ENCODE results near the gene MEI1. TPM values are rescaled to one million over a fixed set of nuclear protein-coding genes. Genes with fewer than 3 reads are reported as not detected.

Gene MEI1
- total and polyA plus RNA-seq, 9 of the 15 experiments (the other 6 are each of a cell fraction or from before 2014, with no cell fraction given): 0.08 to 0.68 (median 0.18) TPM; not detected in 2

GRCh38 chr22:41810022-41810421, 110.7 kb downstream of the MEI1 start (continued):
- TF ChIP-seq ZFPM2 (CRISPR knock-in tag; IDR thresholded peaks at IDR 0.05) (no peak), ZNF274 (IDR thresholded peaks at IDR 0.05; ENCODE audit: borderline replicate concordance, low read depth, low read length) (no peak)

GRCh38 chr22:41812805-41813545, 113.7 kb downstream of the MEI1 start:
- Histone ChIP-seq H3K4me2 (ENCODE audit: insufficient read depth, low read length) (no peak overlapping the region), H3K27me3 (ENCODE audit: control insufficient read depth in 2 of 2, insufficient read depth in 2 of 2, low read length in 2 of 2) (no peaks in the 10 kb centered on the region), H2AFZ (ENCODE audit: low read depth, low read length) (no peak overlapping the region), H3K36me3 (ENCODE audit: control insufficient read depth, insufficient read depth, low read length) (peaks cover 49% of the 10 kb centered on the region; the same call in 2 of the 3 replicates), H3K9me1 (ENCODE audit: control insufficient read depth, insufficient read depth, low read length) (peaks cover 5% of the 10 kb centered on the region), H3K9ac (ENCODE audit: insufficient read depth in 1 of 2, low read depth in 2 of 2, low read length in 2 of 2) (no peak overlapping the region; a peak in 1 of 4 replicates), H3K4me1 (replicated peaks in 1 of 2; ENCODE audit: control insufficient read depth in 2 of 2, insufficient read depth in 2 of 2, low read length in 2 of 2) (peaks cover 7 to 8% of the 10 kb centered on the region in 2 experiments; a peak in 3 of 5 replicates), H3K79me2 (ENCODE audit: control insufficient read depth, insufficient read depth, low read length) (0 out of 3 replicates have a peak, but pooled peaks cover 6% of the 10 kb centered on the region), H3K4me3 (no peak overlapping the region), H3K9me3 (replicated peaks; ENCODE audit: control insufficient read depth, insufficient read depth, low read depth, low read length) (no peaks in the 10 kb centered on the region), H3K27ac (ENCODE audit: extremely low read depth, low read depth, low read length) (no peak overlapping the region), H4K20me1 (replicated peaks; ENCODE audit: control insufficient read depth, insufficient read depth, low read length) (no peaks in the 10 kb centered on the region)
- FAIRE-seq (no peak), DNase-seq (ENCODE audit: extremely low read depth in 1 of 4, low spot score in 3 of 4) (no peak), ATAC-seq (no peak)
- TF ChIP-seq POLR2AphosphoS5 (IDR thresholded peaks at IDR 0.05; ENCODE audit: control insufficient read depth, insufficient read depth, low read depth, low read length) (no peak), BCOR (IDR thresholded peaks at IDR 0.05) (peak; percentile 62), RBM25 (IDR thresholded peaks at IDR 0.05; ENCODE audit: low read depth, low read length, severe bottlenecking) (peak; percentile 44)
- WGBS (ENCODE audit: insufficient coverage, low coverage, missing lambda C conversion rate): 92% methylated on average over 15 of the region's 16 CpGs
- BruUV-seq (replicated peaks): no TSS peak
- ChIA-PET CTCF (ENCODE audit: low intra/inter-chr PET ratio) (no interaction called here), POLR2A (no interaction called here)
- intact Hi-C loops (cut with micrococcal nuclease): no loop called here
- in situ Hi-C loops (cut with MboI): no loop called here

Measured in K562 (cell line).